ENCODE measurements around the gene CNTN2.

CNTN2 gene

GRCh38 chr1:205052690-205053089 is 9.7 kb downstream of the CNTN2 start:
- no peak for TF ChIP-seq CTCF (conservative IDR thresholded peaks at IDR 0.05; ENCODE audit: low read depth, low read length)
- DNase-seq (ENCODE audit: low read depth): no peak
- H3K4me3 ChIP-seq (ENCODE audit: low read length): no peak overlapping the region

- no peak overlapping the region for H3K4me3 ChIP-seq (ENCODE audit: low read length)
- no peak for TF ChIP-seq CTCF (conservative IDR thresholded peaks at IDR 0.05; ENCODE audit: low read depth, low read length)
- no peak for DNase-seq (ENCODE audit: low read depth)
These were observed 10.3 kb downstream of the CNTN2 start for GRCh38 chr1:205053296-205053695.

- no peak overlapping the region for H3K4me3 ChIP-seq (ENCODE audit: low read length)
- no peak for TF ChIP-seq CTCF (conservative IDR thresholded peaks at IDR 0.05; ENCODE audit: low read depth, low read length)
- DNase-seq (ENCODE audit: low read depth): no peak
These were observed 11.0 kb downstream of the CNTN2 start for GRCh38 chr1:205054013-205054412.

GRCh38 chr1:205056188-205056611 is 13.2 kb downstream of the CNTN2 start:
- peak; percentile 80 for DNase-seq (ENCODE audit: low read depth)
- H3K4me3 ChIP-seq (ENCODE audit: low read length): no peak overlapping the region
- no peak for TF ChIP-seq CTCF (conservative IDR thresholded peaks at IDR 0.05; ENCODE audit: low read depth, low read length)

- H3K4me3 ChIP-seq (ENCODE audit: low read length): no peak overlapping the region
- DNase-seq (ENCODE audit: low read depth): no peak
- no peak for TF ChIP-seq CTCF (conservative IDR thresholded peaks at IDR 0.05; ENCODE audit: low read depth, low read length)
These were observed 14.1 kb downstream of the CNTN2 start for GRCh38 chr1:205056956-205057568.

- no peak overlapping the region for H3K4me3 ChIP-seq (ENCODE audit: low read length)
- DNase-seq (ENCODE audit: low read depth): no peak
- no peak for TF ChIP-seq CTCF (conservative IDR thresholded peaks at IDR 0.05; ENCODE audit: low read depth, low read length)
These were observed 15.0 kb downstream of the CNTN2 start for GRCh38 chr1:205057808-205058575.

- DNase-seq (ENCODE audit: low read depth): no peak
- no peak for TF ChIP-seq CTCF (conservative IDR thresholded peaks at IDR 0.05; ENCODE audit: low read depth, low read length)
- no peak overlapping the region for H3K4me3 ChIP-seq (ENCODE audit: low read length)
These were observed 15.8 kb downstream of the CNTN2 start for GRCh38 chr1:205058853-205059252.

Data from retinal pigment epithelial cell (primary cell).